GM10248 (cell line): Measurements from ENCODE around the gene EYA2.

ENCODE experiments used
- CTCF ChIA-PET: fragments of 300-600 bp; sonication (Branson Sonifier 250); formaldehyde crosslinking; extraction: SDS; loops from one replicate; lab custom pipeline; 2021; ENCODE audit warnings: antibody characterized with exemption; lab: Yijun Ruan, JAX
- POLR2A ChIA-PET: fragments of 350-650 bp; sonication (Branson Sonifier 250); formaldehyde crosslinking; extraction: SDS; loops from one replicate; lab custom pipeline; 2020; ENCODE audit warnings: antibody characterized with exemption; lab: Yijun Ruan, JAX
- DNase-seq: peaks from one replicate; pipeline ENCODE4 v3.0.0; 2012; ENCODE audit errors: extremely low spot score
- CTCF ChIP-seq: IDR thresholded peaks from 2 replicates; pipeline ENCODE4 v1.5.1; 2012; ENCODE audit warnings: mild to moderate bottlenecking, low read depth; ENCODE audit errors: extremely low read depth, missing control alignments, control extremely low read depth

The EYA2 gene

GRCh38 chr20:46934746-46935287, 40.2 kb downstream of the EYA2 start:
- CTCF ChIA-PET = no interaction called here

GRCh38 chr20:46935394-46936017, 40.9 kb downstream of the EYA2 start:
- POLR2A ChIA-PET = no interaction called here
- DNase-seq = no peak
- CTCF ChIA-PET = no interaction called here
- no peak for TF ChIP-seq CTCF

More at GRCh38 chr20:46934746-46935287, 40.2 kb downstream of the EYA2 start:
- POLR2A ChIA-PET = no interaction called here
- no peak for TF ChIP-seq CTCF
- DNase-seq = no peak

DNA sequence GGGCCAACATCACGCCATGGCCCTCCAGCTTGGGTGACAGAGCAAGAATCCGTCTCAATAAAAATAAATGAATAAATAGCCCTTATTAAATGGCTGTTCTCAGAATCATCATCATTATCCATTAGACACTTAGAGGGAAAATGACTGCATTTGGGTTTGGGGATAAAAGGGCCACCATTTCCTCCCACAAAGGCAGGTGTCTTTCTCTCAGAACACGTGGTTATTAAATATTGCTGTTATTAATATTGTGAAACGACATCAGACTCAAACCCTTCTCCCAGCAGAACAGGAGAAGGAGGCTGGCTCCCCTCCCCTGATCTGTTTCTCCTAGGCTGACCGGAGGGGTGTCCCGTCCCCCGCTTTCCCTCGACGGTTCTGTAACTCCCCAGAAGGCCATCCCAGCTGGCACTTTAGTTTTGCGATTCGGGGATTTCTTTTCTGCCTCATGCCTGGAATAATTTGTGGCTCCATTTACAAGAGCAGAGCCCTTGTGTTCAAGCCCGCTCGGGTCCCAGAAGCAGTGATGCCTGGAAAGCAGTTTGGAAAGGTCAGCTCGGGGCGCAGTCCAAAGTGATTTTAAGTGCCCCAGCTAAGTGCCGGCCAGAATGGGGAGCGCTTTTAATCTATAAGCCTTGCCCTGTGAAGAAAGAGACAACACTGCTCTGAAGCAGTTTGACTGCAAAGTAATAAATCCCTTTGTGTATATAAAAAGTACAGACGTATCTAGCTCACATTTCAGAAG, 41.9 kb downstream of the EYA2 start:
- ChIA-PET POLR2A (no interaction called here), CTCF (interaction anchor here (1.6 kb wide), 1 partner anchor 1684 kb away, joined by 3 read pairs; no protein-coding TSS in a partner anchor)
- no peak for TF ChIP-seq CTCF
- no peak for DNase-seq

DNA sequence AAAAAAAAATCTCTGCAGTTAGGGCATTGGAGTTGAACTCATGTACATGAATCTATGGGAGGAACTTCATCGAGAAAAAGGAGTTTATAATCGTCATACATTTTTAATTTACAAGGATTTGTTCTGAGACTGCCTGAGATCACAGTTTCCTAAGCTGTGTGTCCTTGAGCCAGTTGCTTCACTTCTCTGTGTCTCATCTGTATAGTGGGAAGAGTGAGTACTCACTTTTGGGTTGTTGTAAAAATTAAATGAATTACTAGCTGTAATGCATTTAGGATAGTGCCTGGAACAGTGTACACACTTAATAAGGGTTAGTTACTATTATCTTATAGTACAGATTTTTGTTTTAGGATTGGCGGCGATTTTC, 42.5 kb downstream of the EYA2 start:
- TF ChIP-seq CTCF = no peak
- ChIA-PET POLR2A (no interaction called here), CTCF (interaction anchor here (1.6 kb wide), 1 partner anchor 1683 kb away, joined by 3 read pairs; no protein-coding TSS in a partner anchor)
- no peak for DNase-seq

DNA sequence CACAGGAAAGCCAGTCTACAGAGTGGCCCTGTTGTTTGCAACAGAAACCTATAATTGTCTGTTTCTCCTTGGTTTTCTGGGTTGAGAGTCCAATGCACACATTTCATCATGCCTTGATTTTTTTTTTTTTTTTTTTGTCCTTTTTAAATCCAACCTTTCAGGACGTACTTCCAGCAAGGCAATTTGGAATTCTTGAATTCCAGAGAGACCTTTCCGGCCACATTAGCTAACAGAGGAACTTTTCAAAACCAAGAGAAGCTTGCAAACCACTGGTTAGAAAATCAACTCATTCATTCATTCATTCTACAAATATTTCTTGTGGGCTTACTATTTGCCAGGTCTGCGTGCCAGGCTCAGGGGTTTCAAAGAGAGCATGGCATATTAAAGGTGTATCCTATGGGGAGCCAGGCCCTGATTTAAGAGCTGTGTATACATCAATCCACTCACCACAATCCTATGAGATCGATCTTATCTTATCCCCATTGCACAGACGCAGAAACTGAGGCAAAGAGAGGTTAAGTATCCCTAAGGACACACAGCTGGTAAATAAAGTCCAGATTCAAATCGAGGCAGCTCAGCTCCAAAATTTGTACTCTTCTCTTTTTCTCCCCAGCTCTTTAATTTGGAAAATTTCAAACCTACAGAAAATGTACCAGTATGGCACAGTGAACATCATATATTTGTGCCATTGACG, 43.0 kb downstream of the EYA2 start:
- ChIA-PET POLR2A (no interaction called here), CTCF (interaction anchor here (0.9 to 1.6 kb wide), 2 partner anchors 10 to 1683 kb away, joined by 3 read pairs; no protein-coding TSS in a partner anchor)
- no peak for DNase-seq
- TF ChIP-seq CTCF = no peak

DNA sequence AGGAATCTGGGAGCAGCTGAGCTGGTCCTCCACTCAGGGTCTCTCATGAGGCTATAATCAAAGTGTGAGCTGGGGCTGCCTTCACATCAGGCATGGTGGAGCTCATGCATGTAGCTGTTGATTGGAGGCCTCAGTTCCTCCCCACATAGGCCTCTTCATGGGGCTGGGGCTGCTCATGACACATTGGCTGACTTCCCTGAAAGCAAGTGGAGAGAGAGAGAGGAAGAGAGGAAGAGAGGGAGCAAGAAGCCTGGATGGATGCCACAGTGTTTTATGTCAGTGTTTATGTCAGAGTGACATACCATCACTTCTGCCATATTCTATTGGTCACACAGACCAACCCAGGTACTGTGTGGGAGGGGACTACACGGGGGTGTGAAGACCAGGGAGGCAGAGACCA, 43.8 kb downstream of the EYA2 start:
- no peak for DNase-seq
- ChIA-PET POLR2A (no interaction called here), CTCF (interaction anchor here (0.9 kb wide), 1 partner anchor 11 kb away, joined by 3 read pairs; no protein-coding TSS in a partner anchor)
- TF ChIP-seq CTCF = no peak
